GM21528 (cell line): ENCODE measurements around the gene ATP6AP1.
A peak's percentile ranks its signal among the peaks of the same experiment; 100 is the strongest.

Source experiments
- ATAC-seq: cut with Tn5 transposase; IDR thresholded peaks from one replicate; pipeline ENCODE4 v1.9.1; 2021; ENCODE audit warnings: mild to moderate bottlenecking, moderate library complexity; ENCODE audit not compliant: unreplicated experiment, low FRiP score

Gene ATP6AP1

DNA sequence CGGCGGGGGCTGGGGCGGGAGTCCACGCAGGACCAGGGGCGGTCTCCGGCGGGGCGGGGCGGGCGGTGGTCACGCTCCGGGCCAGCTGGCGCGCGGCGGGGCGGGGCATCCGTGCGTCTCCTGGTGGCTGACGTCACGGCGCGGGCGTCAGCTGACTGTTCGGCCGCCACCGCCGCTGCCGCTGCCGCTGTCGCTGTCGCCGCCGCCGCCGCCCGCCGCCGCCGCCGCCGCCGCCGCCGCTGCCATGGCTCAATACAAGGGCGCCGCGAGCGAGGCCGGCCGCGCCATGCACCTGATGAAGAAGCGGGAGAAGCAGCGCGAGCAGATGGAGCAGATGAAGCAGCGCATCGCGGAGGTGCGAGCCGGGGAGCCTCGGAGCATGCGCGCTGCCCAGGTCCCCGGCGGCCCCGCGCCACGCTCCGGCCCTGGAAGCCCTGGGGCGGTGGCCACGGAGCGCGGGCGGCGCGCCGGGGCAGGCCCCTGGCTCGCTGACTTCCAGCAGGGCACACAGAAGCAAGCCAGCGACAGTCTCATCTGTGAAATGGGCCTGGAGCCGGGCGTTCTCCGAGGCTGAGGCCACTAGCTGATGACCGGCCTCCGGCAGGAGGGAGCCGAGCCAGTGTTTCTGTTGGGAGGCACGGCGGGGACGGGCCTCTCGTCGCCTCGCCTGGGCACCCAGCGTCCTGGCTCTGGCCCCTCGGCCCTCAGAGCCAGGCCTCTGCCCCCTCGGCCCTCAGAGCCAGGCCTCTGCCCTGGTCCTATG is 15.7 kb downstream of the ATP6AP1 start, which contains the start of gene FAM50A:
FAM50A (plus strand) TSS at position 150 of the 763 bp plus-strand sequence; CDS start at position 245, 95 bp downstream.
- peak; percentile 59 for ATAC-seq

DNA sequence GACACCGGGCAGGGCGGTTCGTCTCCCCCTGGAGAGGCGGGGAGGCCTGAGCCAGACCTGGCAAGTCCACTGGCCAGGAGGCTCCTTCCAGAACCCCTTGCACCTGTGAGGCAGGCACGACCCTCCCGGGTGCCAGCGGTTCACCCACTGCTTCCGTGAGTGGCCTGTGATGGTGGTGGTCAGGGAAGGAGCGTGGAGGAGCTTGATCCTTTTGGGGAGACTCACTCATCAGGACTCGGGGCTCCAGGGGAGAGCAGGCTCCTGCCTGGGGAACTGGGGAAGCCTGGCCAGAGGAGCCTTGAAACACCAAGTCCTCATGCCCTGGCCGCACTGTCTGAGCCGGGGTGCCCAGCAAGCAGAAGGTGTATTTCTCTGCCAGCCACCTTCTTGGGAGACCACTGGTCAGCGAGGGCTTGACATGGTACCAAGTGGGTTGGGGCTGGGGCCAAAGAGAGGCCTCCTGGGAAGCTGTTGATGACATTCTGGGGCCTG is 16.3 kb downstream of the ATP6AP1 start:
- no peak for ATAC-seq

- no peak for ATAC-seq
Measured at GRCh38 chrX:154445776-154446175, 17.3 kb downstream of the ATP6AP1 start.

GRCh38 chrX:154446430-154446829 is 18.0 kb downstream of the ATP6AP1 start:
- ATAC-seq, result no peak

DNA sequence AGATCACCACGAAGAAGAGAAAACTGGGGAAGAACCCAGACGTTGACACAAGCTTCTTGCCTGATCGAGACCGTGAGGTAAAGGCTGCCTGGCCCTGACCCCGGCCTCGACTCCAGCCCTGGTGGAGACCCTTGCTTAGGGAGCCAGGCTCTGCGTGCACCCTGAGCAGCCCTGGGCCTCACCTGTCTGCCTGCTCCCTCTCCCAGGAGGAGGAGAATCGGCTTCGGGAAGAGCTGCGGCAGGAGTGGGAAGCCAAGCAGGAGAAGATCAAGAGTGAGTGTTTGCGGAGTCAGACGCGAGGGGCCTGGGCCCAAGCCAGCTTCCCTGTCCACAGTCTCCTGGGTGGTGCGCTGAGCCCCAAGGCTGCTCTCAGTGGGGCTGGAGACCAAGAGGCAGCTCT is 20.0 kb downstream of the ATP6AP1 start:
- ATAC-seq, result no peak

DNA sequence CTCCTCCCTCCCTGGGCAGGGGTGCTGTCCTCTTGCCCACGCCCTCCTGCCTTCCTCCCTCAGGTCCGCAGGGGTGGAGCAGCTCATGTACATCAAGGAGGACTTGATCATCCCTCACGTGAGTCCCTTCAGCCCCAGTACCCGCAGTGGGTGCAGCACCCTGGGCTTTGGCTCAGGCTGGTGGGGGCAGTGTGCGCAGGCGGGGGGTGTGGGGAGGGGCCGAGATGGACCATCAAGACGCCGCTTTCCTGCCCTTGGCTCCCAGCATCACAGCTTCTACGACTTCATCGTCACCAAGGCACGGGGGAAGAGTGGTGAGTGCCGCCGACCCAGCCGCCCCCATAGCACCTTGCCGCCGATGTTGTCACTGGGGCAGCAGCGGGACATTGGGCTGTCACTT is 21.1 kb downstream of the ATP6AP1 start:
- no peak for ATAC-seq

DNA sequence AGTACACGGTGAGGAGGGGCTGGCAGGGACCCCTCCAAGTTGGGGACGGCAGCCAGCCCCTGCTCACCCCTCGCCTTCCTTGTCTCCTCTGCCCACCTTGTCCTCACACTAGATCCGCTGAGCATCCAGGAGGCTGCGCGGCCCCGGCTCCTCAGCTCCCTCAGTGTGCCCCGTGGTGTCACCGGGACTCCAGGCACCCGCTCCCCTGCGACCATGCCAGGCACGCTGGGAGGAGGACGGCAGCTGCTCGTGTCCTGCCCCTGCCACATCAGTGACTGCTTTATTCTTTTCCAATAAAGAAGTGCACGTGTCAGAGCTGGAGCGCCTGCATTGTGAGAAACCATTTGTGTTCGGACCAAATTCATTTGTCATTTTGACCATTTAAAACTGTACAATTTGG is 21.8 kb downstream of the ATP6AP1 start:
- ATAC-seq, result no peak

DNA sequence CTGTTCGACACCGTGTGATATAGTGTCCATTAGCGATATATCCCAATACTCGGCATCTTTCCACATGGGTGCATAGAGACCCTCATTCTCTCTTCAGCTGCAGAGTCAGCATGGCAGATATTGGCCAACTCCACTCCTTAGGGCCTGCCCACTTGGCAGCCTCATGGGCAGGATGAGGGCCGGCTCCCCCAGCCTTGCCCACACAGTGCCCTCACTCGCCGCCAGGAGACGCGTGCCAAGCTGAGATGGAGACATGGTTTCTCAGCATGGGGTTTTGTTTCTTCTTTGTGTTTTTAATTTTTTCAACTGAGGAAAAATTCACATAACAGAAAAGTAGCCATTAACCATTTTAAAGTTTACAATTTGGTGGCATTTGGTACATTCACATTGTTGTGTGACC is 24.3 kb downstream of the ATP6AP1 start:
- ATAC-seq, result no peak

DNA sequence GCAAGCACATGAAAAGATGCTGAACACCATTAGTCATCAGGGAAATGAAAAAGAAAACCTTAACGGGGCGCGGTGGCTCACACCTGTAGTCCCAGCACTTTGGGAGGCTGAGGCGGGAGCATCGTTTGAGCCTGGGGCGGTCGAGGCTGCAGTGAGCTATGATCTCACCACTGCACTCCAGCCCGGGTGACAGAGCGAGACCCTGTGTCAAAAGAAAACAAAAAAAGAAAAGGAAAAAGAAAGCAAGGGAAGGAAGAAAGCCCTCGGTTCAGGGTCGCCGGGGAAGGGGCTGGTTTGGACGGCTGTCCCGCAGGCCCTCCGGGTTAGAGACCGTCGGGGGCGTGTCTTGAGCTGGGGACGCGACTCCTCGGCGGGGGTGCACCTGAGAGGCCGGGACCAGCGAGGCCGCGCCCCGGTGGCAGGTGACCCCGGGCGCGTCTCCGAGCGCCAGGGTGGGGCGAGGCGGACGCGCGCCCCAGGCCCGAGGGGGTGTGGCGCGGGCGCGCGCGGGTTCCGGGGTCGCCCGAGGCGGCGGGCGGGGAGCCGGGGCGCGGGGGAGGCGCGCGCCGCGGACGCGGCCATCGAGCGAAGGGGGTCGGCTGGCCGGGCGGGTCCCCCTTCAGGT is 29.1 kb downstream of the ATP6AP1 start:
- ATAC-seq, result peak; percentile 56

DNA sequence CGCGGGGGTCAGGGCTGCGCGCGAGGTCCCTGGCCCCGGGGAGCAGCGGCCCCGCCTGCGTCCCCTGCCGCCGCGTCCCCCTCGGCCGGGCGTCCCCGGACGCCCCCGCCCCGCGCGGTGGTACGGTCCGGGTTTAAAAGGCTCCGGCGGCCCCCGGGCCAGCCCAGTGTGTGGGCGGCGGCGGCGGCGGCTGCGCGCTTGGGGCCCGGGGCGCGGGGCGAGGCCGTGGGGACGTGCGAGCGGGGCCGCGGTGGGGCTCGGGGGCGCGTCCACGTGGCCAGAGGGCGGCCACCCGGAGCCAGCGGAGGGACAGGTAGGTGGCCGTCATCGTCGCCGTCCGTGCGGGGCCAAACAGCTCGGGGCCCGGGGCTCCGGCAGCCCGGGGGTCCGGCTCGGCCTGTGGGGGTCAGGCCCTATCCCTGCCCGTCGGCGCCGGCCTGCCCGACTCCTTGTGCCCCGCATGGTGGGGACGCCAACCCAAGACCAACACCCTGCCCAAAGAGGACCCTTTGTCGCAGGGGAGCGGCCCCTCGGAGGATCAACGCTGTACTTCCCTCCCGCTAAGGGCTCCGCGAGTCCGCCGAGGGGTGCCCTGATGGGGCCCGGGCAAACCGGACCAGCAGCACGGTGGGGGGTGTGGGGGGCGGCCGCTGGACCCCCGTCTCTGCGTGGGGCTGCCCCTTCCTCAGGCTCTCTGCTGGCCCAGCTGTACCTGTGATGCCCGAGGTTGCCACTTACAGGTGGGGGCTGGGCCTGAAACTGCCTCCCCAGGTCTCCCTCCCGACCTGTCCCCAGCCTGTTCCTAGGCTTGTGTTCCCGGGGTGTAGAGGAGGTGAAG is 29.9 kb downstream of the ATP6AP1 start, which contains the start of gene PLXNA3:
PLXNA3 (plus strand) TSS at position 166 of the 838 bp plus-strand sequence. CDS start 1,903 bp downstream, outside the sequence.
- peak; percentile 57 for ATAC-seq

GRCh38 chrX:154458954-154459778 is 30.7 kb downstream of the ATP6AP1 start:
- no peak for ATAC-seq

DNA sequence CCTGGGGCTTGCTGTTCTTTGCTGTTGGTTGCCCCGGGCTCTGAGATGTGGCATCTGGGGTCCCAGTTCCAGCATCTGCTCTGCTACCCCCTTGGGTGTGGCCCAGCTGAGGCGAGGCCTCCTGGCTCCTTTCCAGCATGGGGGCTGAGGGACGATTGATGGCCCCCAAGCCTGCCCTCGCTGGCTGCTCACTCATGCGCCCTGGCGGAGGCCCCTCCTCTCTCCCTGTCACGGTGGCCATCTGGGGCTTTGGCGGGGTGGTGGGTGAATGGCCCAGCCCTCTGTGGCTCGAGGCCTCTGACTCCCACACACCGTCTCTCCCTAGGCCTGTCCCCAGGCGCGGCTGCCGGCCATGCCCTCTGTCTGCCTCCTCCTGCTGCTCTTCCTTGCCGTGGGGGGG is 31.4 kb downstream of the ATP6AP1 start:
- ATAC-seq, result no peak

GRCh38 chrX:154460326-154460725 is 31.8 kb downstream of the ATP6AP1 start:
- ATAC-seq, result no peak

GRCh38 chrX:154462396-154462795 is 33.9 kb downstream of the ATP6AP1 start:
- no peak for ATAC-seq

GRCh38 chrX:154463611-154464220 is 35.2 kb downstream of the ATP6AP1 start:
- no peak for ATAC-seq

DNA sequence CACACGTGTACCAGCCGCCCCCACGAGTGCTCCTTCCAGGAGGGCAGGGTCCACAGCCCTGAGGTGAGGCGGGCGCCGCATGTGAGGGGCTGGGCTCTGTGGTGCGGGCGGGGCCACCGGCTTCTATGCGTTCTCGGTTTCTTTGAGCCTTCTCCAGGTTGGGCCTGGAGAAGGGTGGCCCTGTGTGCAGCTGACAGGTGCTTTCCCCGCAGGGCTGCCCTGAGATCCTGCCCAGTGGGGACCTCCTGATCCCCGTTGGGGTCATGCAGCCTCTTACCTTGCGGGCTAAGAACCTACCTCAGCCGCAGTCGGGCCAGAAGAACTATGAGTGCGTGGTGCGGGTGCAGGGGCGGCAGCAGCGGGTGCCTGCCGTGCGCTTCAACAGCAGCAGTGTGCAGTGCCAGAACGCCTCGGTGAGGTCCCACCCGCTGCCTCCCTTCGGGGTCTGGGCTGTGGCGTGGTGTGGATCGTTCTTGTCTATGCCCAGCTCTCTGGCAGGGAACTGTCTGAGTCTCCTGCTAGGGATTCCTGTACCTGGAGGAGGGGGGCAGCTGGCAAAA is 36.4 kb downstream of the ATP6AP1 start:
- no peak for ATAC-seq

GRCh38 chrX:154465601-154466000 is 37.1 kb downstream of the ATP6AP1 start:
- no peak for ATAC-seq

- ATAC-seq, result no peak
Measured at GRCh38 chrX:154466036-154466435, 37.6 kb downstream of the ATP6AP1 start.

DNA sequence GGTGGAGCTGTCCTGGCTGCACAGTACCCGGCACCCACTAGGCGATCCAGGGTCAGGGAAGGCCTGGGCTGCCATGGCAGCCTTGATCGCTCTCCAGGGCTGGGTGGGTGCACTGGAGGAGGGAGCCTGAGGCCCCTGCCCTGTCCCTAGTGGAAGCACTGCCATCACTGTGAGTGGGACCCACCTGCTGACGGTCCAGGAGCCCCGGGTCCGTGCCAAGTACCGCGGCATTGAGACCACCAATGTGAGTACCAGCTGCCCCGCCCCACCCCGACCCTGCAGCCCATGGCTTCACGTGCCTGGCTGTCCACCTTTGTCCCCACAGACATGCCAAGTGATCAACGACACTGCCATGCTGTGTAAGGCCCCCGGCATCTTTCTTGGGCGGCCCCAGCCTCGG is 38.4 kb downstream of the ATP6AP1 start:
- no peak for ATAC-seq
